K562 (cell line): ENCODE measurements around the gene SRMS. TPM values are rescaled to one million over a fixed set of nuclear protein-coding genes. Genes with fewer than 3 reads are reported as not detected.

Source experiments
- ATAC-seq: fragments of 200-7000 bp; cut with Tn5 transposase; 3 replicates; pipeline ENCODE4 v1.9.1; 2020; ENCODE audit warnings: moderate library complexity
- BruUV-seq: library from RNA; stranded (reverse); fragments of 400-500 nt; replicated peaks from 2 replicates; lab custom pipeline; 2021; lab: Mats Ljungman, UMichigan
- CTCF ChIA-PET: fragments of 300-600 bp; formaldehyde crosslinking; extraction: SDS; loops from one replicate; lab custom pipeline; 2021; ENCODE audit warnings: low intra/inter-chr PET ratio; lab: Yijun Ruan, JAX
- POLR2A ChIA-PET: fragments of 300-600, 350-650 bp; sonication (Branson Sonifier 250); formaldehyde crosslinking; extraction: SDS; loops from one replicate; lab custom pipeline; 2021; ENCODE audit warnings: antibody characterized with exemption, inconsistent platforms; lab: Yijun Ruan, JAX
- DNase-seq, 4 experiments: peaks; one replicate each; pipeline versions ENCODE4 v3.0.0 to v3.0.0-alpha.2; 2011 to 2018; ENCODE audit warnings: low spot score in 3 of 4, mixed read lengths in 3 of 4; ENCODE audit errors: extremely low read depth in 1 of 4
- FAIRE-seq: peaks from 2 replicates; lab custom pipeline; 2011; peaks lifted over from hg19 to GRCh38; lab: Jason Lieb, UNC
- H2AFZ ChIP-seq: 2 replicates; pipeline ENCODE4 v1.6.0; 2011; ENCODE audit warnings: low read depth, low read length, control low read depth, inconsistent platforms
- H3K27ac ChIP-seq: fragments of 200-600 bp; 3 replicates; pipeline ENCODE4 v1.8.0; 2011; ENCODE audit warnings: low read depth, mild to moderate bottlenecking, control low read depth, inconsistent platforms, low read length, moderate library complexity, mixed read lengths; ENCODE audit errors: extremely low read depth
- H3K27me3 ChIP-seq, 2 experiments: fragments of 300-600 bp in 1 of 2; 2 replicates in 1 of 2; 3 replicates in 1 of 2; pipeline versions ENCODE4 v1.6.0 to v1.8.0; 2011; ENCODE audit warnings: inconsistent platforms in 2 of 2, low read length in 2 of 2, mild to moderate bottlenecking in 1 of 2, mixed read lengths in 1 of 2, moderate library complexity in 1 of 2; ENCODE audit not compliant: control insufficient read depth in 2 of 2, insufficient read depth in 2 of 2
- H3K36me3 ChIP-seq: fragments of 300-600 bp; 3 replicates; pipeline ENCODE4 v1.8.0; 2011; ENCODE audit warnings: mild to moderate bottlenecking, low read length, inconsistent platforms; ENCODE audit not compliant: control insufficient read depth, insufficient read depth
- H3K4me1 ChIP-seq, 2 experiments: fragments of 200-600 bp in 1 of 2; replicated peaks in 1 of 2; 2 replicates in 1 of 2; 3 replicates in 1 of 2; pipeline versions ENCODE4 v1.5.1 to v1.8.0; 2011; ENCODE audit warnings: inconsistent platforms in 2 of 2, low read length in 2 of 2, mild to moderate bottlenecking in 1 of 2, mixed read lengths in 1 of 2, moderate library complexity in 1 of 2; ENCODE audit not compliant: control insufficient read depth in 2 of 2, insufficient read depth in 2 of 2
- H3K4me2 ChIP-seq: 2 replicates; pipeline ENCODE4 v1.6.1; 2011; ENCODE audit warnings: low read length, control low read depth, inconsistent platforms, mixed read lengths; ENCODE audit not compliant: insufficient read depth
- H3K4me3 ChIP-seq: fragments of 200-600 bp; sonication (generic), shearing (Covaris generic); 2 replicates; pipeline ENCODE4 v1.5.1; 2016; ENCODE audit warnings: control low read depth, inconsistent platforms
- H3K79me2 ChIP-seq: fragments of 200-600 bp; 3 replicates; pipeline ENCODE4 v1.8.0; 2011; ENCODE audit warnings: low read length, inconsistent platforms; ENCODE audit not compliant: control insufficient read depth, insufficient read depth
- H3K9ac ChIP-seq, 2 experiments: 2 replicates each; pipeline versions ENCODE4 v1.6.0 to v1.6.1; 2011; ENCODE audit warnings: low read depth in 2 of 2, low read length in 2 of 2, control low read depth in 1 of 2, inconsistent platforms in 1 of 2, mild to moderate bottlenecking in 1 of 2, mixed read lengths in 1 of 2; ENCODE audit not compliant: insufficient read depth in 1 of 2
- H3K9me1 ChIP-seq: one replicate; pipeline ENCODE4 v1.6.0; 2011; ENCODE audit warnings: inconsistent platforms, mild to moderate bottlenecking, low read length, moderate library complexity; ENCODE audit not compliant: control insufficient read depth, insufficient read depth
- H3K9me3 ChIP-seq: replicated peaks from 2 replicates; pipeline ENCODE4 v1.5.1; 2011; ENCODE audit warnings: low read depth, low read length, inconsistent platforms; ENCODE audit not compliant: control insufficient read depth, insufficient read depth
- H4K20me1 ChIP-seq: replicated peaks from 2 replicates; pipeline ENCODE4 v1.6.1; 2011; ENCODE audit warnings: low read length, inconsistent platforms, mixed read lengths; ENCODE audit not compliant: control insufficient read depth, insufficient read depth
- CBFA2T3 ChIP-seq: fragments of 450-650 bp; IDR thresholded peaks from 2 replicates; pipeline ENCODE4 v1.6.1; 2017
- FOXJ3 ChIP-seq: sonication (generic); formaldehyde crosslinking; IDR thresholded peaks from 2 replicates; pipeline ENCODE4 v1.4.0; 2020; ENCODE audit warnings: mild to moderate bottlenecking, missing genetic modification reagents
- FOXP4 ChIP-seq: sonication (generic); formaldehyde crosslinking; IDR thresholded peaks from 2 replicates; pipeline ENCODE4 v1.8.0; 2022; ENCODE audit warnings: mild to moderate bottlenecking, missing genetic modification reagents, borderline replicate concordance
- HES1 ChIP-seq: fragments of 450-650 bp; IDR thresholded peaks from 2 replicates; pipeline ENCODE4 v1.6.1; 2016; ENCODE audit warnings: low read depth, mild to moderate bottlenecking, moderate library complexity
- ID3 ChIP-seq, 2 experiments: fragments of 250-450 bp in 1 of 2; fragments of 450-650 bp in 1 of 2; sonication (Bioruptor Pico) in 1 of 2; IDR thresholded peaks; 2 replicates each; pipeline versions ENCODE4 v1.6.1 to v1.8.0; 2016 to 2021; ENCODE audit warnings: mild to moderate bottlenecking in 2 of 2, moderate library complexity in 2 of 2, missing compliant biosample characterization in 1 of 2, missing genetic modification characterization in 1 of 2
- MYBL2 ChIP-seq, 2 experiments: fragments of 450-650 bp in 1 of 2; sonication (generic) in 1 of 2; formaldehyde crosslinking in 1 of 2; IDR thresholded peaks; 2 replicates each; pipeline versions ENCODE4 v1.6.1 to v1.8.1; 2017 to 2022; ENCODE audit warnings: borderline replicate concordance in 1 of 2, inconsistent platforms in 1 of 2, low read depth in 1 of 2, mild to moderate bottlenecking in 1 of 2, missing genetic modification reagents in 1 of 2, moderate library complexity in 1 of 2
- MYC ChIP-seq, 2 experiments: fragments of 250-450 bp in 1 of 2; sonication (Bioruptor Pico) in 1 of 2; IDR thresholded peaks; 2 replicates each; pipeline versions ENCODE4 v1.5.1 to v1.6.1; 2012 to 2021; ENCODE audit warnings: low read depth in 2 of 2, borderline replicate concordance in 1 of 2, improper control_type of control experiment in 1 of 2, low read length in 1 of 2, mild to moderate bottlenecking in 1 of 2, moderate library complexity in 1 of 2
- PHB ChIP-seq: fragments of 250-450 bp; sonication (Bioruptor Pico); IDR thresholded peaks from 2 replicates; pipeline ENCODE4 v1.5.0; 2021
- RUNX1 ChIP-seq: sonication (generic); IDR thresholded peaks from 2 replicates; pipeline ENCODE4 v1.6.1; 2016; ENCODE audit warnings: antibody characterized with exemption, low read depth
- SAFB ChIP-seq: fragments of 200-400 bp; formaldehyde crosslinking; IDR thresholded peaks from 2 replicates; pipeline ENCODE4 v1.6.1; 2017; ENCODE audit warnings: low read depth, low read length, borderline replicate concordance
- ZEB2 ChIP-seq: fragments of 450-650 bp; IDR thresholded peaks from 2 replicates; pipeline ENCODE4 v1.6.1; 2016
- WGBS: fragments of 100-300 bp; shearing (Covaris generic); methylation state at CpG from one replicate; pipeline ENCODE4 v1.1.6; 2016; ENCODE audit warnings: low coverage, mixed read lengths; ENCODE audit not compliant: insufficient coverage; ENCODE audit errors: missing lambda C conversion rate; 5-methylcytosine and 5-hydroxymethylcytosine counted together
- in situ Hi-C: fragments of 300-500 bp; cut with MboI; formaldehyde crosslinking; loops from 4 replicates; pipeline ENCODE4 v1.15.0; 2018; ENCODE audit warnings: inconsistent platforms, mixed read lengths
- intact Hi-C: fragments of 100-400 bp; cut with micrococcal nuclease; formaldehyde crosslinking; loops from 2 replicates; pipeline ENCODE4 v1.14.2; 2022
- polyA plus RNA-seq, 8 experiments: library from polyadenylated mRNA; depleted of rRNA in 4 of 8; stranded (reverse) in 5 of 8; unstranded in 3 of 8; fragments of >200 nt; fragmentation: Nextera tagmentation in 2 of 8; fragmentation: Illumina TruSeq in 1 of 8; extraction: Ambion mirVana in 2 of 8; extraction: Trizol in 1 of 8; gene quantifications; 2 replicates each; pipeline versions ENCODE4 v1.2.1 to v1.2.3, GENCODE V29; 2011 to 2014; ENCODE audit warnings: inconsistent platforms in 1 of 8, missing spikeins in 1 of 8
- total RNA-seq, 7 experiments: library from RNA; depleted of rRNA in 6 of 7; stranded (reverse); fragments of >200 nt in 6 of 7; fragmentation: Illumina TruSeq in 2 of 7; extraction: Trizol in 2 of 7; gene quantifications; 2 replicates each; pipeline versions ENCODE4 v1.2.1 to v1.2.3, GENCODE V29; 2011 to 2021; ENCODE audit warnings: low replicate concordance in 1 of 7
- TF ChIP-seq, protein P1 (sequence below): fragments of 450-650 bp; formaldehyde crosslinking; IDR thresholded peaks from 2 replicates; pipeline ENCODE4 v1.4.0; 2022; ENCODE audit warnings: missing genetic modification characterization

SRMS gene
- total and polyA plus RNA-seq, 9 of the 15 experiments (the other 6 are each of a cell fraction or from before 2014, with no cell fraction given), result 0.07 TPM; not detected in 8

DNA sequence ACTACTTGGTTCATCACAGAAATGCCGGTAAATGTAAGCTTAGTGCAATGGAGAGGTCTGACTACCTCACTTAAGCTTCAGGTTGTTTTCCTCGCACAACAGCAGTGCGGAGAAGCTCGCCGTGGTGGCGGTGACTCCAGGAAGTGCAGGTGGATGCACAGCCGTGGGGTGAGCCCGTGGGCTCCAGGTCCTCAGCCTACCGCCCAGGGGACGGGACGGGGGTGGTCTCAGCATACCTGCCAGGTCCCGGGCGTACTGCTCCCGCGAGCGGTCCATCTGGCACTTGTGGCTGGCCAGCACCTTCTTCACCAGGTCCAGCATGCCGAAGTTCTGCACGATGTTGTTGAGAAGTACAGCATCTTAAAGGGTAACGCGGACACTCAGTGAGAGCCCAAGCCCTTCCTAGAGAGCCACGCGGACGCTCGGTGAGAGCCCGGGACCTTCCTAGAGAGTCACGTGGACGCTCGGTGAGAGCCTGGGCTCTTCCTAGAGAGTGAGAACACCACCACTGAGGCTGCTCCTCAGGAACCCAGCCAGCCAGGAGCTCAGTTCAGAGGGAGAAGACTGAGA is 44.3 kb upstream of the SRMS start (continued):
- TF ChIP-seq ID3 (CRISPR knock-in tag; IDR thresholded peaks at IDR 0.05) (no peak), ID3 (tag; IDR thresholded peaks at IDR 0.05) (no peak), HES1 (no peak), MYC (IDR thresholded peaks at IDR 0.05; ENCODE audit: low read depth, low read length) (no peak), MYC (CRISPR knock-in tag; IDR thresholded peaks at IDR 0.05; ENCODE audit: borderline replicate concordance, low read depth) (no peak)
- TF ChIP-seq, all 486 proteins: peak for 0

DNA sequence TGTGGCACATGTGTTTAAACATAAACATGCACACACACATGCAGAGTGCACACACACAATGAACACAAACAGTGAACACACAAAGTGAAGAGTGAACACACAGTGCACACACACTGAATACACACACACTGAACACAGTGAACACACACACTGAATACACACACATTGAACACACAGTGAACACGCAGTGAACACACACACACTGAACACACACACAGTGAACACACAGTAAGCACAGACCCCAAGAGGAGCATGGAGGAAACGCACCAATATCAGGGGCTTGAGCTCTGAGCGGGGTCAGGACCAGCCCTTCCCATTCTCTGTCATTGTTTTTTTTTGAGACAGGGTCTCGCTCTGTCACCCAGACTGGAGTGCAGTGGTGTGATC is 43.6 kb upstream of the SRMS start:
- no peaks in the 10 kb centered on the region for H4K20me1 ChIP-seq
- no peak overlapping the region for H3K4me3 ChIP-seq
- intact Hi-C loops, result no loop called here
- no peak for FAIRE-seq
- H3K27ac ChIP-seq, result no peak overlapping the region
- in situ Hi-C loops, result no loop called here
- no peaks in the 10 kb centered on the region for H3K9me3 ChIP-seq
- no peak overlapping the region for H3K4me2 ChIP-seq
- peaks cover 42% of the 10 kb centered on the region; the same call in 2 of the 3 replicates for H3K36me3 ChIP-seq
- H3K9ac ChIP-seq, result no peak overlapping the region
- no TSS peak for BruUV-seq
- ChIA-PET POLR2A (interaction anchor here (1.1 kb wide), 1 partner anchor 8 kb away, joined by 3 read pairs; no protein-coding TSS in a partner anchor), CTCF (no interaction called here)
- peaks cover 0 to 28% of the 10 kb centered on the region in 2 experiments; a peak in 2 of 5 replicates for H3K4me1 ChIP-seq
- DNase-seq, result no peak
- peaks cover 2% of the 10 kb centered on the region for H3K9me1 ChIP-seq
- no peak for ATAC-seq
- WGBS, result 77% methylated on average over 4 of the region's 4 CpGs
- H2AFZ ChIP-seq, result no peak overlapping the region
- H3K79me2 ChIP-seq, result no peaks in the 10 kb centered on the region
- peaks cover 0 to 2% of the 10 kb centered on the region in 2 experiments; a peak in 1 of 5 replicates for H3K27me3 ChIP-seq
- TF ChIP-seq PHB (CRISPR knock-in tag) (no peak), CBFA2T3 (no peak), RUNX1 (no peak), ZEB2 (no peak), FOXJ3 (CRISPR knock-in tag) (no peak), FOXP4 (CRISPR knock-in tag) (no peak), SAFB (no peak), MYBL2 (IDR thresholded peaks at IDR 0.05; ENCODE audit: low read depth) (no peak), MYBL2 (CRISPR knock-in tag; IDR thresholded peaks at IDR 0.05; ENCODE audit: borderline replicate concordance) (no peak)
- TF ChIP-seq, protein P1, sequence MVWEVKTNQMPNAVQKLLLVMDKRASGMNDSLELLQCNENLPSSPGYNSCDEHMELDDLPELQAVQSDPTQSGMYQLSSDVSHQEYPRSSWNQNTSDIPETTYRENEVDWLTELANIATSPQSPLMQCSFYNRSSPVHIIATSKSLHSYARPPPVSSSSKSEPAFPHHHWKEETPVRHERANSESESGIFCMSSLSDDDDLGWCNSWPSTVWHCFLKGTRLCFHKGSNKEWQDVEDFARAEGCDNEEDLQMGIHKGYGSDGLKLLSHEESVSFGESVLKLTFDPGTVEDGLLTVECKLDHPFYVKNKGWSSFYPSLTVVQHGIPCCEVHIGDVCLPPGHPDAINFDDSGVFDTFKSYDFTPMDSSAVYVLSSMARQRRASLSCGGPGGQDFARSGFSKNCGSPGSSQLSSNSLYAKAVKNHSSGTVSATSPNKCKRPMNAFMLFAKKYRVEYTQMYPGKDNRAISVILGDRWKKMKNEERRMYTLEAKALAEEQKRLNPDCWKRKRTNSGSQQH (CRISPR knock-in tag), result no peak
